Measurements from ENCODE around the gene FOS. TPM values are rescaled to one million over a fixed set of nuclear protein-coding genes. Genes with fewer than 3 reads are reported as not detected.

The FOS gene
- total and polyA plus RNA-seq, 2 donors (not counting 1 experiment from before 2014, with no cell fraction given) = 103 to 4,077 TPM

DNA sequence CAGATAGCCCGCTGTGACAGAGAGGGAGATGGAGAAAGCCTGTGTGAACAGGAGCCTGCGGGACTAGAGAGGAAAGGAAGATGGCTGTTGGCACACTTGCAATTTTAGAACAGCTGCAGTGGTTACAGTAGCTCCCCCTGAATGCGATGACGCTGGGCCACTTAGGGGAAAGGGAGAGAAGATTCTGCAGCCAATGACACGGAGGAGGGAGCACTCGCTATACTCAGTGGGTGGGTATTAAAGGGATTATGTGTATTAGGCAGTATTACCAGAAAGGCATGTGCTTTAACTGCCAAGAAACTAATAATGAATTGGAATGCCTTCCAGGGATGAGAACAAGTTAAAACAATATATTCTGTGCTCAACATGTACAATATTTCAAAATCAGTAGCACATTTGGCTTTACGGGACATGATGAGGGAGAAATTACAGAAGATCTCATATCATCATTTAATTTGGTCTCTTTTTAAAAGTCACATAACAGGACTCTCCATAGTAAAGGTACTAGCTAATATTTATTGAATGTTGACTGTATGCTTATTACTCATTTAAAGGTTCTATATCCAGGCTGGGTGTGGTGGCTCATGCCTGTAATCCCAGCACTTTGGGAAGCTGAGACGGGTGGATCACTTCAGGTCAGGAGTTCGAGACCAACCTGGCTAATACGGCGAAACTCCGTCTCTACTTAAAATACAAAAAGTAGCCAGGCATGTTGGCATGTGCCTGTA lies 35.9 kb upstream of the FOS start:
- H3K4me2 ChIP-seq (replicated peaks; ENCODE audit: low read depth, low read length, poor library complexity, severe bottlenecking) = no peak overlapping the region
- no peak overlapping the region for H3K27ac Mint-ChIP-seq
- no peak overlapping the region for H3K4me3 ChIP-seq (ENCODE audit: control extremely low read depth in 1 of 5, extremely low read depth in 1 of 5, insufficient read depth in 1 of 5, low read depth in 2 of 5, low read length in 4 of 5)
- H3K36me3 ChIP-seq (replicated peaks in 1 of 2; ENCODE audit: control extremely low read depth in 1 of 2, control insufficient read depth in 1 of 2, extremely low read depth in 1 of 2, insufficient read depth in 2 of 2, low read length in 1 of 2) = no peaks in the 10 kb centered on the region
- H3K4me1 Mint-ChIP-seq = peaks cover 10% of the 10 kb centered on the region
- no peak overlapping the region for H2AFZ ChIP-seq (ENCODE audit: insufficient read depth, low read depth, low read length, poor library complexity, severe bottlenecking)
- CTCF ChIA-PET = no interaction called here
- H3K27ac ChIP-seq (ENCODE audit: low read length in 2 of 2) = no peak overlapping the region
- POLR2A ChIA-PET = no interaction called here
- H4K20me1 ChIP-seq (ENCODE audit: control insufficient read depth, insufficient read depth, low read length, poor library complexity, severe bottlenecking) = no peaks in the 10 kb centered on the region
- no peak for DNase-seq
- H3K4me3 Mint-ChIP-seq = no peak overlapping the region
- TF ChIP-seq, protein P1, sequence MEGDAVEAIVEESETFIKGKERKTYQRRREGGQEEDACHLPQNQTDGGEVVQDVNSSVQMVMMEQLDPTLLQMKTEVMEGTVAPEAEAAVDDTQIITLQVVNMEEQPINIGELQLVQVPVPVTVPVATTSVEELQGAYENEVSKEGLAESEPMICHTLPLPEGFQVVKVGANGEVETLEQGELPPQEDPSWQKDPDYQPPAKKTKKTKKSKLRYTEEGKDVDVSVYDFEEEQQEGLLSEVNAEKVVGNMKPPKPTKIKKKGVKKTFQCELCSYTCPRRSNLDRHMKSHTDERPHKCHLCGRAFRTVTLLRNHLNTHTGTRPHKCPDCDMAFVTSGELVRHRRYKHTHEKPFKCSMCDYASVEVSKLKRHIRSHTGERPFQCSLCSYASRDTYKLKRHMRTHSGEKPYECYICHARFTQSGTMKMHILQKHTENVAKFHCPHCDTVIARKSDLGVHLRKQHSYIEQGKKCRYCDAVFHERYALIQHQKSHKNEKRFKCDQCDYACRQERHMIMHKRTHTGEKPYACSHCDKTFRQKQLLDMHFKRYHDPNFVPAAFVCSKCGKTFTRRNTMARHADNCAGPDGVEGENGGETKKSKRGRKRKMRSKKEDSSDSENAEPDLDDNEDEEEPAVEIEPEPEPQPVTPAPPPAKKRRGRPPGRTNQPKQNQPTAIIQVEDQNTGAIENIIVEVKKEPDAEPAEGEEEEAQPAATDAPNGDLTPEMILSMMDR (IDR thresholded peaks at IDR 0.05) = no peak
- no peak for TF ChIP-seq EZH2 (IDR thresholded peaks at IDR 0.05; ENCODE audit: borderline replicate concordance, insufficient read depth, low read depth, low read length, poor library complexity, severe bottlenecking)
- H3K79me2 ChIP-seq (ENCODE audit: control insufficient read depth, insufficient read depth, low read length) = no peaks in the 10 kb centered on the region
- intact Hi-C loops (cut with micrococcal nuclease) = no loop called here
- H3K9ac ChIP-seq (ENCODE audit: low read length) = no peak overlapping the region
- H3K4me1 ChIP-seq (ENCODE audit: control insufficient read depth in 2 of 2, insufficient read depth in 2 of 2, low read length in 2 of 2) = peaks cover 8 to 9% of the 10 kb centered on the region in 2 donors
- H3K27me3 ChIP-seq (replicated peaks in 1 of 4; ENCODE audit: control extremely low read depth in 1 of 4, control insufficient read depth in 3 of 4, insufficient read depth in 4 of 4, low read length in 3 of 4) = no peaks in the 10 kb centered on the region
- no peak for ATAC-seq (ENCODE audit: low read depth)
- H3K9me3 Mint-ChIP-seq (ENCODE audit: insufficient read depth) = no peaks in the 10 kb centered on the region
- WGBS (ENCODE audit: insufficient coverage) = 92% methylated on average over 7 of the region's 12 CpGs
- no peaks in the 10 kb centered on the region for H3K27me3 Mint-ChIP-seq
- no peaks in the 10 kb centered on the region for H3K9me3 ChIP-seq (ENCODE audit: control extremely low read depth in 1 of 3, control insufficient read depth in 2 of 3, insufficient read depth in 1 of 3, low read length in 2 of 3)

GRCh38 chr14:75244121-75244520 lies 34.5 kb upstream of the FOS start:
- peaks cover 15% of the 10 kb centered on the region for H3K4me1 Mint-ChIP-seq
- no peak overlapping the region for H3K27ac Mint-ChIP-seq
- Histone ChIP-seq H3K4me3 (ENCODE audit: control extremely low read depth in 1 of 5, extremely low read depth in 1 of 5, insufficient read depth in 1 of 5, low read depth in 2 of 5, low read length in 4 of 5) (no peak overlapping the region), H2AFZ (ENCODE audit: insufficient read depth, low read depth, low read length, poor library complexity, severe bottlenecking) (no peak overlapping the region), H3K27me3 (replicated peaks in 1 of 4; ENCODE audit: control extremely low read depth in 1 of 4, control insufficient read depth in 3 of 4, insufficient read depth in 4 of 4, low read length in 3 of 4) (no peaks in the 10 kb centered on the region), H3K4me2 (replicated peaks; ENCODE audit: low read depth, low read length, poor library complexity, severe bottlenecking) (no peak overlapping the region), H3K79me2 (ENCODE audit: control insufficient read depth, insufficient read depth, low read length) (no peaks in the 10 kb centered on the region), H3K9me3 (ENCODE audit: control extremely low read depth in 1 of 3, control insufficient read depth in 2 of 3, insufficient read depth in 1 of 3, low read length in 2 of 3) (no peaks in the 10 kb centered on the region), H3K27ac (ENCODE audit: low read length in 2 of 2) (no peak overlapping the region), H4K20me1 (ENCODE audit: control insufficient read depth, insufficient read depth, low read length, poor library complexity, severe bottlenecking) (no peaks in the 10 kb centered on the region), H3K36me3 (replicated peaks in 1 of 2; ENCODE audit: control extremely low read depth in 1 of 2, control insufficient read depth in 1 of 2, extremely low read depth in 1 of 2, insufficient read depth in 2 of 2, low read length in 1 of 2) (no peaks in the 10 kb centered on the region), H3K9ac (ENCODE audit: low read length) (no peak overlapping the region), H3K4me1 (ENCODE audit: control insufficient read depth in 2 of 2, insufficient read depth in 2 of 2, low read length in 2 of 2) (peaks cover 14 to 15% of the 10 kb centered on the region in 2 donors)
- POLR2A ChIA-PET = no interaction called here
- WGBS (ENCODE audit: insufficient coverage) = no CpG with 5 or more reads among the region's 5 CpGs
- CTCF ChIA-PET = interaction anchor here (0.7 kb wide), 1 partner anchor 51 kb away, joined by 3 read pairs; no protein-coding TSS in a partner anchor
- no peaks in the 10 kb centered on the region for H3K9me3 Mint-ChIP-seq (ENCODE audit: insufficient read depth)
- no peak for DNase-seq
- TF ChIP-seq EZH2 (IDR thresholded peaks at IDR 0.05; ENCODE audit: borderline replicate concordance, insufficient read depth, low read depth, low read length, poor library complexity, severe bottlenecking) = no peak
- TF ChIP-seq, protein P1 (IDR thresholded peaks at IDR 0.05) = no peak
- ATAC-seq (ENCODE audit: low read depth) = no peak
- H3K4me3 Mint-ChIP-seq = no peak overlapping the region
- H3K27me3 Mint-ChIP-seq = no peaks in the 10 kb centered on the region
- intact Hi-C loops (cut with micrococcal nuclease) = no loop called here
